ENCODE results near the gene CPA4. TPM values are rescaled to one million over a fixed set of nuclear protein-coding genes. Genes with fewer than 3 reads are reported as not detected.

The CPA4 gene
- total RNA-seq, 1 donor from 2014 or later: not detected

DNA sequence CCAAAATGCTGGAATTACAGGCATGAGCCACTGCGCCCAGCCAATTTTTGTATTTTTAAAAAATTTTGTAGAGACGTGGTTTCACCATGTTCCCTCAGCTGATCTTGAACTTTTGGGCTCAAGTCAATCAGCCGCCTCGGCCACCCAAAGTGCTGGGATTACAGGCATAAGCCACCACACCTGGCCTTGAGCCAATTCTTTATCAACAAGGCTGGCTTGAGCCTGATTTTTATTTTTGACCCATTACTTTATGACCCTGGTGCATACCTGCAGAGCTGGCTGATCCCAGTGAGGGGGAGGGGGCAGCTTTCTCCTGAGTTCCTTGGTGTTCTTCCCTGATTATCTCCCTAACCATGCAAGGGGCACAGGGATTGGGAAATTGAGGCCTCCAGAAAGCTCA lies 71.5 kb downstream of the CPA4 start:
- DNase-seq (ENCODE audit: low read depth in 2 of 2): no peak

DNA sequence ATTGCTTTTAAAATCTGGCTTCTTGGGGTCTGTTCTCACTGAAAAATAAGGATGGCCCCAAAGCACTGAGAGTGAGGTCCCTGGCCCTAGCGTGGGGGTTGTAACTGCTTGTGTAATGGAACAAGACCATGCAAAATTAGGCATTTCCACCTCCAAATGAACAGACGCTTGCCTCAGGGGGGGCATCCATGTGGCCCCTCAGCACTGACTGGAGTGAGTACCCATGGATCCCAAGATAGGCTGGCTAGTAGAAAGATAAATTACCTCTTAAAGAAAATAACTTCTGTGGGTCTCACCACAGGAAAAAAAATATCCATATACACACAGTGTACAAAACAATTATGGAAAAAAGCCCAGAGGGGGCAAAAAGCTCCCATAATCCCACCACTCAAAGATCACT lies 72.1 kb downstream of the CPA4 start:
- DNase-seq (ENCODE audit: low read depth in 2 of 2): no peak

DNA sequence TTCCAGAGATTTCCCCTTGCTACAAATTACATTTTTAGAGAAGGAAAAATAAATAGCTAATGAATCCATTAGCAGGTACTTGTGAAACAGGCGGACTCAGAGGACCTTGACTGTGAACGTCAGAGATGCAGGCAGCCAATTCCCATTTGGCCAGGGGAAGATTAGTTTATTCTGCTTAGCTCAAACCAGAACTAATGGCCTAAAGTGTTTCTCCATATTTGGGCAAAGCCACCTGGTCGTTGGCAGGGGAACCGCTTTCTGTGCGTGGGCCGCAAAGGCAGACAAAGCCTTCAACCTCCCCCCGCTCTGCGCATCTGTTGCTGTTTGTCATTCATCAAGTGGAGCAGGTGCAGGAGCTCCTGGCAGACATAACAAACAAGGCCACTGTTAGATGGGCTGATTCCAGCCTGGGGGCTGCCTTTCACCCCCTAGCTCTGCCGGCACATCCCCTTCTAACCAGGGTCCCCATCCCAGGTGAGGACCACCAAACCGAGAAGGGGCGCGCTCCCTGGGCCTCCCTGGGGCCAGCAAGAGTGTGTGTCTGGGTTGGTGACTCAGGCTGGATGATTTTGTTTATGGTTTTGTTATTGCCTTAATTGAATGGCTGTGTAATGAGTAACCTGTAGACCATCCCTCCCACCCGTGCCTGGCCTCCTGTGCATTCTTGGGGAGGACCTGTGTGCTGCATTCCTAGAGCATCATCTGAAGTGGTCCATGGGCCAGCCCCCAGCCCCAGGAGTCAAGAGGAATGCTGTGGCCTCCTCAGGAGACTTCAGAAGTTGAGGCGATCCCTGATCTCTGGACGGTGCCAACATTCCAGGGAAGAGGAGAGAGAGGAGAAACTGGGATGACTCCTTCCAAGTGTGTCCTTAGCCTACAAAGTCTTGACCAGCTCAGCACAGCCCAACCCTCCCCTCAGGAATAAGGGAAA lies 72.8 kb downstream of the CPA4 start:
- no peak for DNase-seq (ENCODE audit: low read depth in 2 of 2)

DNA sequence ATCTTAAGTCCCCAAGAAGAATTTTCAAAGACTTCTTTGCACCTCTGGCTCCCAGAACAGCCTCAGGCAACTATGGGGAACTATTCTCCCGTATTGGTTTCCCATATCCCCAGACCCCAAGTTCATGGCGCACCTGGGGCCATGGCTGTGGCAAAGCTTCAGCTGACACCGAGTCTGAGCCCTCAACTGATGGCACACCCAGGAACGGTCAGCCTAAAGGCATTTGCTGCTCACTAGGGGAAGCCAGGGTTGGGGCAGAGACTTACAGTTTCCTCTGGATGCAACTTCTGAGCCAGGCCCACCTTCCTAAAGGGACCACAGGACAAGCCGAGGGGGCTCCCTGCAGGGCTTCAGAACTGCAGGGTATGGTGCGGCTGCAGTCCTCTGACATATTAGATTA lies 73.6 kb downstream of the CPA4 start:
- DNase-seq (ENCODE audit: low read depth in 2 of 2): no peak

DNA sequence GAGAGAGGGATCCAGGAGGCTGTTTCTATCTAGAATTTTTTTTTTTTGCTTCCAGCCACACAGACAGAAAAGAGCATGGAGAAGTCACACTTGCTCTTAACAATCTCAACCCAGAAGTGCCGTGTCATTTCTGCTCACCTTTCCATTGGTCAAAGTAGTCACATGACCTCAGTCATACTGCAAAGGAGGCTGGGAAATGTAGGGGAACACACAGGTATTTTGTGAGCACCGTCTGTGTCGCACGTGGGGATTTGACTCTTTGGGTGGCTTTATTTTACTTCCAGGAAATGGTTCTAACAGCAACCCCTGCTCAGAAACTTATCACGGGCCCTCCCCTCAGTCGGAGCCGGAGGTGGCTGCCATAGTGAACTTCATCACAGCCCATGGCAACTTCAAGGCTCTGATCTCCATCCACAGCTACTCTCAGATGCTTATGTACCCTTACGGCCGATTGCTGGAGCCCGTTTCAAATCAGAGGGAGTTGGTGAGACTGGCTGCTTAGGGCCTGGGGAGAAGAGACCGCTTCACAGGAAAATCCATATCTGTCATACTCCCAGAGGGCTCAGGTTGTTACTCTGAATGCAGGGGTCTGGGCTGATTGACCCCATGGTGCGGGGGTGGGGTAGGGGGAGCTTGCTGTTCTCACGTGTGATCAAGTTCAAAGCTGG lies 74.3 kb downstream of the CPA4 start:
- no peak for DNase-seq (ENCODE audit: low read depth in 2 of 2)

DNA sequence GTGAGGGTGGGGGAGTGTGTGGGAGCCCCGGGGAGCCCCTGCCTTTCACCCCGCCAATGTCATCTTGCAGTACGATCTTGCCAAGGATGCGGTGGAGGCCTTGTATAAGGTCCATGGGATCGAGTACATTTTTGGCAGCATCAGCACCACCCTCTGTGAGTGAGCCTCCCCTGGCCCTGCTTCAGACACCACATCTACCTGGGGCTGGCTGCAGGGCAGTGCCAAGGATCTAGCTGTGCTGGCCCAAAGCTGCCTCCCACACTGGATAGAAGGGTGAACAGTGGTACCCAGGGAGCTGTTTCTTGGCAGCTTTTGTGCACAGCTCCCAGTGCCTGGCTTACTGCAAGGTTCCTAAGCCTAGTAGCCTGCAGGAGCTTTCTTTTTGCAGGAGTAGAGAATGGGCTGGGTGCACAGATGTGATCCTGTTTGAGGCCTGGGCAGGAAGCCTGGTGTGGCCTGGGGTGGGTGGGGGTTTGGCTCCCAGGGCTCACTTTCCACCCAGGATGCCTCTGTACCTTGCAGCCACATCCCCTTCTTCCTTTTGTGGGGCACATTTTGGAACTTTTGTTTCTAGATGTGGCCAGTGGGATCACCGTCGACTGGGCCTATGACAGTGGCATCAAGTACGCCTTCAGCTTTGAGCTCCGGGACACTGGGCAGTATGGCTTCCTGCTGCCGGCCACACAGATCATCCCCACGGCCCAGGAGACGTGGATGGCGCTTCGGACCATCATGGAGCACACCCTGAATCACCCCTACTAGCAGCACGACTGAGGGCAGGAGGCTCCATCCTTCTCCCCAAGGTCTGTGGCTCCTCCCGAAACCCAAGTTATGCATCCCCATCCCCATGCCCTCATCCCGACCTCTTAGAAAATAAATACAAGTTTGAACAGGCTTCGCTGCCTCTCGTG lies 75.1 kb downstream of the CPA4 start:
- no peak for DNase-seq (ENCODE audit: low read depth in 2 of 2)

DNA sequence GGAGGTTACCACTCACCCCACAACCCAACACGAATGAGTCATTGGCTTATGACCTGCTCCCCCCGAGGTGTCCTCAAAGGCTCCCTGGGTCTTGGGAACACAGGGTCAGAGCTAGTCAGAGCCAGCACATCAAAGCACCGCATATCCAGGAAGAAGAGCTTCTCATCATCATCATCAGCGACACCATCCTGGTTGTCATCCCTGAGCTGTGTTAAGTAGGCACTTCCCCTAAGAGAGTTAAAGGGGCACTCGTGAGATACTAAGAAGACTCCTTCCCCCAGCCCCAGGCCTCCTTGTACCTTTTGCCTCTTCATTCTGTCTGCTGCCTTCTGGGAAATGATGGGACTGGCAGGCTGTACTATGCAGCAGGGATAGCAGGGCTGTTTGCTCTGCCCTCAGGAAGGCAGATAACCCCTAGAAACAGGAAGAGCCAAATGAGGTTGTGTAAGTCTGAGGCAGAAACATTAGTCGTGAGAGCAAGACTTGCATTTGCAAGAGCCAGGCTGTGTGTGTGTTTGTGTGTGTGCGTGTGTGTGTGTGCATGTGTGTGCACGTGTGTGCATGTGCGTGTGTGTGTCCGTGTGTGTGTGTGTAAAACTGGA lies 76.2 kb downstream of the CPA4 start:
- peak; percentile 56 to 64 for DNase-seq (ENCODE audit: low read depth in 2 of 2)

DNA sequence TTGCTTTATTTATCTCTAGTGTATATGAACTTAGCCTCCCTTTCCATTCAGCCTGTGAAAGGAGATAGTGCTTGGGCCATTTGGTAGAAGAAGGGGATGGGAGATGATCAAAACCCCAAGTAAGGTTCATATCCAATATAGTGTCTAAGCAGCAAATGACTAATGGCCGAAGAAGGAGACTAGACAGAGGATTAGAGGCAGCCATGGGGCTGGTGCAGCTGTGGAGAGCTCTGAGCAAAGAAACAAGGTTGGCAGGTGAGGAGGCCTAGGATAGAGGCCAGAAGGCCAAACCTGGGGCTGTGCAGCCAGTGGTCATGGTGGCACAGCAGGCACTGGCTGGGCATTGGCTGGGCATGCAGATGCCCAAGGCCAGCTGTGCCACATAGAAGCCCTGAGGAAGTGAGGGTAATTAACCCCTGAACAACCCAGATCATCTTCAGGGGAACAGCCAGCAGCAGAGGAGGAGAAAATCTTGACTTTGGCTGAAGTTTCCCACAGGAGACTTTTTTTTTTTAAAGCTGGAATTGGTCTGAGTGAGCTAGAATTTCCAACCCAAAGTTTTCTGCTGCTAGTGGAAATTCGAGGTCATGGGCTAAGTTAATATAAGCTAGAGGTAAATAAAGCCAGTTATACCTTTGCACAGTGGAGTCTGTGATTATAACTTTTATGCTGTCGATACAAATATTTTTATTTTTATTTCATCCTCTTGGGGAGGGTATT lies 77.0 kb downstream of the CPA4 start:
- DNase-seq (ENCODE audit: low read depth in 2 of 2): peak in 1 of 2 donors; percentile 61

DNA sequence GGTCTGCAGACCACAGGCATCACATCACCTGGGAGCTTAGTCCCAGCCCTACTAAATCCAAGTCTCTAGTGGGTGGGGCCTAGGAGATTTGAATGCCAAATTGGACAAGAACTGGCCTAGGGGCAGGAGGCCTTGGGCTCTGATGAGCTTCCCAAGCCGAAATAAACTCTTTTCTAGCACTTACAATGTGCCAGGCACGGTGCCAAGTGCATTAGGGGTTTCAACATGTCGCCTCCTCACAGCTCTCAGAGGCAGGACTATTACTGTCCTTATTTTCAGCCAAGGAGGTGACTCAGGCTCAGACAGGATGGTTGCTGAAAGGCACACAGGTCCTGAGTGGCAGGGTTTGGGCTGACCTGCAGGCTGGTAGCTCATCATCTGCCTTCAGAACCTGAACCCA lies 78.1 kb downstream of the CPA4 start:
- DNase-seq (ENCODE audit: low read depth in 2 of 2): no peak

DNA sequence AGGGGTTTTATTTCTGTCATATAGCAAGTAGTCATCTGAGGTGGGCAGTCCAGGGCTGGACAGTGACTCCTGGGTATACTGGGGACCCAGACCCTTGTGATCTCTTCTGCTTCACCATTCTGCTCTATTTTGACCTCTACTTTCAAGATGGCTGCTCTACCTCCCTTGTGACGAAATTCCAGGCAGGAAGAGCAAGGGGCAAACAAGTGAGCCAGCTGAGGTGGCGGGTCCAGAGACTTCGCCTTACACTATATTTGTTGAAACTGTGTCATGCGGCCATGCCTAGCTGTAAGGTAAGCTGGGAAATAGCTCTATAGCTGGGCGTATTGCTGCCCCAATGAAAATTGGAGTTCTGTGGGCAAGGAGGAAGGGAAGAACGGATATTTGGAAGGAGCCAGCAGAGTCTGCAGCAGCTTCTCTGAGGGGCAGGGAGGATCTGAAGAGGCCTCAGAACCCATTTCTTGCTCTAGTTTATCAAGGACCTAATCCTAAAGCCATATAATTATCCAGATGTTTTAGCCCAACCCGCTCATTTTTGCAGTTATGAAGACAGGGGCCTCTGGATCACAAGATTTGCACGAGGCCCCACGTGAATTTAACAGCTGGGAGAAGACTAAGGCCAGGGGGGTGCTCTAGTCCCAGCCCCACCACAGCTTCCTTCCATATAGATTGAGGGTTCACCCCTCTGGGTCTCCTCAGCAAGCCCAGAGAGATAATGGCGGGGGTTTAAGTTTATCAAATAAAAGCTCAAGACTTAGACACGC lies 79.6 kb downstream of the CPA4 start:
- DNase-seq (ENCODE audit: low read depth in 2 of 2): no peak

Other genes starting within 250 kb of the CPA4 start
- gene ZC3HC1, start 241.8 kb upstream of the CPA4 start, total RNA-seq: 12.4 and 15.9 TPM in 2 replicates
- 20.0 and 23.2 TPM in 2 replicates for gene KLHDC10, start 222.6 kb upstream of the CPA4 start, total RNA-seq
- gene TMEM209, start 87.8 kb upstream of the CPA4 start, total RNA-seq: 4.6 and 5.4 TPM in 2 replicates
- not detected in 2 replicates for gene SSMEM1, start 85.3 kb upstream of the CPA4 start, total RNA-seq
- gene CPA2, start 26.3 kb upstream of the CPA4 start, total RNA-seq: not detected in 2 replicates
- gene CPA5, start 51.7 kb downstream of the CPA4 start, total RNA-seq: not detected in 2 replicates
- not detected in 2 replicates for gene CPA1, start 87.3 kb downstream of the CPA4 start, total RNA-seq
- 1.6 and 3.1 TPM in 2 replicates for gene CEP41, start 147.9 kb downstream of the CPA4 start, total RNA-seq
- gene MEST, start 198.9 kb downstream of the CPA4 start, total RNA-seq: 0.40 and 1.1 TPM in 2 replicates